HepG2 (cell line): ENCODE data around the gene CPNE2. TPM values are rescaled to one million over a fixed set of nuclear protein-coding genes. Genes with fewer than 3 reads are reported as not detected.

Experiments used
- ATAC-seq: fragments of 200-7000 bp; cut with Tn5 transposase; 3 replicates; pipeline ENCODE4 v1.9.1; 2020; ENCODE audit warnings: mild to moderate bottlenecking, moderate library complexity
- BruUV-seq: library from RNA; stranded (reverse); fragments of 400-500 nt; replicated peaks from 2 replicates; lab custom pipeline; 2021; lab: Mats Ljungman, UMichigan
- CTCF ChIA-PET: fragments of 300-600 bp; formaldehyde crosslinking; extraction: SDS; loops from one replicate; lab custom pipeline; 2021; ENCODE audit warnings: low total read pairs, inconsistent platforms, low intra/inter-chr PET ratio; lab: Yijun Ruan, JAX
- POLR2A ChIA-PET: fragments of 350-600 bp; sonication (Branson Sonifier 250); formaldehyde crosslinking; loops from one replicate; lab custom pipeline; 2020; ENCODE audit warnings: antibody characterized with exemption, inconsistent platforms; lab: Yijun Ruan, JAX
- DNase-seq: peaks from one replicate; pipeline ENCODE4 v3.0.0-alpha.2; 2015; ENCODE audit warnings: low spot score
- FAIRE-seq: peaks from 3 replicates; lab custom pipeline; 2011; peaks lifted over from hg19 to GRCh38; lab: Jason Lieb, UNC
- H2AFZ ChIP-seq: one replicate; pipeline ENCODE4 v1.6.1; 2011; ENCODE audit warnings: low read length, inconsistent platforms
- H3K27ac ChIP-seq: fragments of 300-600 bp; 3 replicates; pipeline ENCODE4 v1.8.0; 2011; ENCODE audit warnings: mixed run types, mild to moderate bottlenecking, mixed read lengths, low read length, inconsistent platforms; ENCODE audit not compliant: insufficient read depth; ENCODE audit errors: extremely low read length
- H3K27me3 ChIP-seq, 2 experiments: fragments of 200-600 bp in 1 of 2; 2 replicates in 1 of 2; 3 replicates in 1 of 2; pipeline versions ENCODE4 v1.6.0 to v1.8.0; 2011; ENCODE audit warnings: low read length in 2 of 2, mild to moderate bottlenecking in 2 of 2, moderate library complexity in 2 of 2, inconsistent platforms in 1 of 2; ENCODE audit not compliant: insufficient read depth in 2 of 2, control insufficient read depth in 1 of 2
- H3K36me3 ChIP-seq, 2 experiments: fragments of 200-600 bp in 1 of 2; replicated peaks in 1 of 2; 2 replicates in 1 of 2; 3 replicates in 1 of 2; pipeline versions ENCODE4 v1.5.1 to v1.8.0; 2011; ENCODE audit warnings: low read length in 2 of 2, inconsistent platforms in 1 of 2; ENCODE audit not compliant: insufficient read depth in 2 of 2, control insufficient read depth in 1 of 2
- H3K4me1 ChIP-seq: 2 replicates; pipeline ENCODE4 v1.5.1; 2012; ENCODE audit warnings: low read length, inconsistent platforms; ENCODE audit not compliant: insufficient read depth
- H3K4me2 ChIP-seq: 2 replicates; pipeline ENCODE4 v1.6.0; 2011; ENCODE audit warnings: low read depth, low read length, inconsistent platforms
- H3K4me3 ChIP-seq, 3 experiments: fragments of 200-600 bp in 1 of 3; sonication (generic), shearing (Covaris generic) in 1 of 3; replicated peaks in 1 of 3; 2 replicates each; pipeline ENCODE4 v1.5.1; 2011 to 2016; ENCODE audit warnings: low read length in 3 of 3, inconsistent platforms in 2 of 3, low read depth in 2 of 3, mild to moderate bottlenecking in 2 of 3, control low read depth in 1 of 3, mixed read lengths in 1 of 3; ENCODE audit not compliant: insufficient read depth in 1 of 3
- H3K79me2 ChIP-seq: one replicate; pipeline ENCODE4 v1.6.1; 2011; ENCODE audit warnings: low read length, inconsistent platforms; ENCODE audit not compliant: insufficient read depth
- H3K9ac ChIP-seq: 2 replicates; pipeline ENCODE4 v1.6.0; 2011; ENCODE audit warnings: mild to moderate bottlenecking, low read depth, low read length, inconsistent platforms; ENCODE audit not compliant: insufficient read depth
- H3K9me3 ChIP-seq: 2 replicates; pipeline ENCODE4 v1.5.1; 2012; ENCODE audit warnings: mild to moderate bottlenecking, low read length
- H4K20me1 ChIP-seq: 2 replicates; pipeline ENCODE4 v1.6.0; 2011; ENCODE audit warnings: inconsistent platforms, mild to moderate bottlenecking, low read length, moderate library complexity; ENCODE audit not compliant: insufficient read depth
- AGO2 ChIP-seq: fragments of 200-400 bp; formaldehyde crosslinking; optimal IDR thresholded peaks from 2 replicates; pipeline ENCODE3; 2017; ENCODE audit warnings: mild to moderate bottlenecking, low read depth, low read length, moderate library complexity
- ATM ChIP-seq: fragments of 450-650 bp; IDR thresholded peaks from 2 replicates; pipeline ENCODE4 v1.7.1; 2017; ENCODE audit warnings: mild to moderate bottlenecking, borderline replicate concordance
- HMG20B ChIP-seq: conservative IDR thresholded peaks from 2 replicates; pipeline ENCODE4 v1.6.1; 2016; ENCODE audit warnings: missing genetic modification reagents, missing compliant biosample characterization
- MLLT10 ChIP-seq: sonication (generic); formaldehyde crosslinking; IDR thresholded peaks from 2 replicates; pipeline ENCODE4 v1.4.0; 2020; ENCODE audit warnings: missing genetic modification reagents
- ZMYM4 ChIP-seq: sonication (generic); formaldehyde crosslinking; IDR thresholded peaks from 2 replicates; pipeline ENCODE4 v1.8.1; 2023; ENCODE audit warnings: mild to moderate bottlenecking, missing genetic modification reagents
- ZNF12 ChIP-seq: sonication (generic); formaldehyde crosslinking; IDR thresholded peaks from 2 replicates; pipeline ENCODE4 v1.5.0; 2020; ENCODE audit warnings: missing genetic modification reagents
- ZNF232 ChIP-seq: sonication (generic); formaldehyde crosslinking; IDR thresholded peaks from 2 replicates; pipeline ENCODE4 v1.4.0; 2020; ENCODE audit warnings: missing genetic modification reagents, borderline replicate concordance
- ZNF251 ChIP-seq: sonication (generic); formaldehyde crosslinking; IDR thresholded peaks from 2 replicates; pipeline ENCODE4 v1.9.0; 2021; ENCODE audit warnings: mild to moderate bottlenecking, missing genetic modification reagents
- ZNF317 ChIP-seq: sonication (generic); formaldehyde crosslinking; IDR thresholded peaks from 2 replicates; pipeline ENCODE4 v1.5.0; 2020; ENCODE audit warnings: mild to moderate bottlenecking, missing genetic modification reagents
- ZNF672 ChIP-seq: sonication (generic); formaldehyde crosslinking; IDR thresholded peaks from 2 replicates; pipeline ENCODE4 v1.8.1; 2022; ENCODE audit warnings: missing genetic modification reagents
- ZNF790 ChIP-seq: sonication (generic); formaldehyde crosslinking; IDR thresholded peaks from 2 replicates; pipeline ENCODE4 v1.8.0; 2022; ENCODE audit warnings: missing genetic modification reagents, mild to moderate bottlenecking, borderline replicate concordance
- ZNF792 ChIP-seq: IDR thresholded peaks from 2 replicates; pipeline ENCODE4 v1.6.1; 2016
- WGBS: methylation state at CpG from one replicate; pipeline ENCODE4 v1.1.6; 2017; ENCODE audit warnings: low lambda C conversion rate; 5-methylcytosine and 5-hydroxymethylcytosine counted together
- in situ Hi-C: cut with HindIII; loops from 2 replicates; pipeline ENCODE4 v1.10.0; 2017; ENCODE audit warnings: low pct_unique_long_range_greater_than_20kb; ENCODE audit not compliant: extremely low pct_ligation_motif_present
- intact Hi-C: fragments of 100-400 bp; cut with micrococcal nuclease; formaldehyde crosslinking; loops from one replicate; pipeline ENCODE4 v1.10.0; 2022; ENCODE audit not compliant: unreplicated experiment
- polyA plus RNA-seq, 8 experiments: library from polyadenylated mRNA; depleted of rRNA in 3 of 8; stranded (reverse) in 7 of 8; unstranded in 1 of 8; fragments of >200 nt; fragmentation: Illumina TruSeq in 4 of 8; extraction: Trizol in 4 of 8; gene quantifications; 2 replicates each; pipeline versions ENCODE4 v1.2.1 to v1.2.3, GENCODE V29; 2011 to 2016; ENCODE audit warnings: low read depth in 4 of 8, missing spikeins in 1 of 8, mixed read lengths in 1 of 8; ENCODE audit not compliant: insufficient read depth in 1 of 8
- total RNA-seq, 5 experiments: library from RNA; depleted of rRNA; stranded (reverse); fragments of >200 nt; fragmentation: Illumina TruSeq; extraction: Trizol; gene quantifications; 2 replicates each; pipeline ENCODE4 v1.2.3, GENCODE V29; 2016; ENCODE audit warnings: low read depth in 1 of 5

CPNE2 gene
- total and polyA plus RNA-seq, 2 of the 13 experiments (the other 11 are each of a cell fraction or from before 2014, with no cell fraction given) = 10.6 to 23.3 TPM

- Histone ChIP-seq H2AFZ (no peak overlapping the region), H3K4me3 (no peak overlapping the region), H3K9ac (no peak overlapping the region), H4K20me1 (no peaks in the 10 kb centered on the region), H3K4me1 (peaks cover 34% of the 10 kb centered on the region), H3K9me3 (no peaks in the 10 kb centered on the region), H3K27me3 (no peaks in the 10 kb centered on the region), H3K79me2 (no peaks in the 10 kb centered on the region), H3K4me2 (no peak overlapping the region), H3K36me3 (peaks cover 0 to 6% of the 10 kb centered on the region in 2 experiments; a peak in 2 of 5 replicates), H3K27ac (no peak overlapping the region)
- DNase-seq (no peak), ATAC-seq (no peak), FAIRE-seq (no peak)
- 93% methylated on average over 14 of the region's 14 CpGs for WGBS
- ChIA-PET POLR2A (no interaction called here), CTCF (no interaction called here)
- in situ Hi-C loops (no loop called here), intact Hi-C loops (no loop called here)
- TF ChIP-seq ZNF792 = no peak
- peak; percentile 26 for TF ChIP-seq AGO2
- no TSS peak for BruUV-seq
Measured at GRCh38 chr16:57147381-57148221, 55.2 kb downstream of the CPNE2 start.

GRCh38 chr16:57148481-57148880, 56.1 kb downstream of the CPNE2 start:
- no peak for DNase-seq
- H4K20me1 ChIP-seq = no peaks in the 10 kb centered on the region
- peaks cover 0 to 14% of the 10 kb centered on the region in 2 experiments; a peak in 4 of 5 replicates for H3K36me3 ChIP-seq
- in situ Hi-C loops = no loop called here
- no peak for ATAC-seq
- no peaks in the 10 kb centered on the region for H3K27me3 ChIP-seq
- WGBS = 96% methylated on average over 6 of the region's 6 CpGs
- H3K4me2 ChIP-seq = no peak overlapping the region
- H2AFZ ChIP-seq = no peak overlapping the region
- no peaks in the 10 kb centered on the region for H3K79me2 ChIP-seq
- no peak overlapping the region for H3K9ac ChIP-seq
- TF ChIP-seq ZNF232 (CRISPR knock-in tag) = no peak
- no peak for TF ChIP-seq ZNF251
- no peak for TF ChIP-seq ZNF672 (CRISPR knock-in tag)
- no peak for TF ChIP-seq ATM
- no peak for TF ChIP-seq ZNF790
- no peak for TF ChIP-seq ZNF12 (CRISPR knock-in tag)
- no peak for TF ChIP-seq HMG20B (CRISPR knock-in tag)
- no peak for TF ChIP-seq ZNF317
- no peak for TF ChIP-seq MLLT10 (CRISPR knock-in tag)
- no peak for TF ChIP-seq ZMYM4 (CRISPR knock-in tag)
- TF ChIP-seq, all 625 proteins: peak for 0
- CTCF ChIA-PET = no interaction called here
- no peak overlapping the region for H3K27ac ChIP-seq
- no peak for FAIRE-seq
- intact Hi-C loops = no loop called here
- no TSS peak for BruUV-seq
- no peak overlapping the region for H3K4me3 ChIP-seq
- peaks cover 26% of the 10 kb centered on the region for H3K4me1 ChIP-seq
- H3K9me3 ChIP-seq = no peaks in the 10 kb centered on the region
- POLR2A ChIA-PET = no interaction called here
